DND-41 (cell line): ENCODE results near the gene VASP.

ENCODE experiments used
- ATAC-seq: fragments of 200-7000 bp; cut with Tn5 transposase; 3 replicates; pipeline ENCODE4 v1.9.1; 2021; ENCODE audit warnings: low read depth; ENCODE audit not compliant: insufficient read depth
- DNase-seq: peaks from one replicate; pipeline ENCODE4 v3.0.0-alpha.2; 2020
- H2AFZ ChIP-seq: 2 replicates; pipeline ENCODE4 v1.6.0; 2012; ENCODE audit warnings: low read depth, low read length
- H3K27ac ChIP-seq: 2 replicates; pipeline ENCODE4 v1.5.1; 2012; ENCODE audit warnings: low read length, inconsistent platforms
- H3K27me3 ChIP-seq: fragments of 200-600 bp; sonication (generic); 2 replicates; pipeline ENCODE4 v1.6.0; 2012; ENCODE audit warnings: low read length, mild to moderate bottlenecking, inconsistent platforms; ENCODE audit not compliant: insufficient read depth, poor library complexity
- H3K36me3 ChIP-seq: 2 replicates; pipeline ENCODE4 v1.5.1; 2012; ENCODE audit warnings: low read length, inconsistent platforms; ENCODE audit not compliant: insufficient read depth
- H3K4me1 ChIP-seq: 2 replicates; pipeline ENCODE4 v1.5.1; 2012; ENCODE audit warnings: mild to moderate bottlenecking, low read length; ENCODE audit not compliant: insufficient read depth
- H3K4me2 ChIP-seq: 2 replicates; pipeline ENCODE4 v1.6.0; 2012; ENCODE audit warnings: mild to moderate bottlenecking, moderate library complexity, low read length, inconsistent platforms; ENCODE audit not compliant: insufficient read depth
- H3K4me3 ChIP-seq, 2 experiments: fragments of 200-600 bp in 1 of 2; shearing (Covaris generic) in 1 of 2; 2 replicates each; pipeline ENCODE4 v1.5.1; 2012 to 2016; ENCODE audit warnings: inconsistent platforms in 2 of 2, low read length in 2 of 2, mild to moderate bottlenecking in 2 of 2, low read depth in 1 of 2, moderate library complexity in 1 of 2
- H3K79me2 ChIP-seq: 2 replicates; pipeline ENCODE4 v1.6.0; 2012; ENCODE audit warnings: low read length, inconsistent platforms; ENCODE audit not compliant: insufficient read depth
- H3K9ac ChIP-seq: 2 replicates; pipeline ENCODE4 v1.6.0; 2012; ENCODE audit warnings: low read depth, mild to moderate bottlenecking, inconsistent platforms, low read length, moderate library complexity
- H3K9me3 ChIP-seq: 2 replicates; pipeline ENCODE4 v1.5.1; 2012; ENCODE audit warnings: low read length, moderate library complexity, mild to moderate bottlenecking, inconsistent platforms; ENCODE audit not compliant: insufficient read depth, severe bottlenecking
- H4K20me1 ChIP-seq: 2 replicates; pipeline ENCODE4 v1.6.0; 2012; ENCODE audit warnings: low read length; ENCODE audit not compliant: insufficient read depth
- CTCF ChIP-seq: IDR thresholded peaks from 2 replicates; pipeline ENCODE4 v1.5.1; 2012; ENCODE audit warnings: borderline replicate concordance, low read length, moderate library complexity, mild to moderate bottlenecking; ENCODE audit not compliant: poor library complexity, severe bottlenecking; ENCODE audit errors: extremely low read depth
- EZH2 ChIP-seq: IDR thresholded peaks from 3 replicates; pipeline ENCODE4 v1.6.1; 2012; ENCODE audit warnings: borderline replicate concordance, low read depth, mild to moderate bottlenecking, moderate library complexity, low read length, inconsistent platforms; ENCODE audit not compliant: severe bottlenecking

The VASP gene

GRCh38 chr19:45483033-45483432 lies 24.2 kb upstream of the VASP start:
- Histone ChIP-seq H3K27me3 (no peaks in the 10 kb centered on the region), H3K4me2 (no peak overlapping the region), H2AFZ (no peak overlapping the region), H3K9me3 (no peaks in the 10 kb centered on the region), H3K9ac (no peak overlapping the region), H3K36me3 (no peaks in the 10 kb centered on the region), H3K4me3 (no peak overlapping the region), H3K79me2 (no peaks in the 10 kb centered on the region), H3K4me1 (peaks cover 29% of the 10 kb centered on the region), H4K20me1 (no peaks in the 10 kb centered on the region), H3K27ac (no peak overlapping the region)
- ATAC-seq, result no peak
- TF ChIP-seq CTCF, result no peak
- no peak for TF ChIP-seq EZH2
- DNase-seq, result no peak

GRCh38 chr19:45484273-45484945 lies 22.9 kb upstream of the VASP start:
- Histone ChIP-seq H3K36me3 (no peaks in the 10 kb centered on the region), H3K9ac (no peak overlapping the region), H3K27me3 (no peaks in the 10 kb centered on the region), H3K4me3 (no peak overlapping the region), H3K4me2 (no peak overlapping the region), H2AFZ (no peak overlapping the region), H3K27ac (no peak overlapping the region), H3K79me2 (no peaks in the 10 kb centered on the region), H4K20me1 (no peaks in the 10 kb centered on the region), H3K9me3 (no peaks in the 10 kb centered on the region), H3K4me1 (peaks cover 16% of the 10 kb centered on the region)
- no peak for TF ChIP-seq EZH2
- TF ChIP-seq CTCF, result no peak
- DNase-seq (no peak), ATAC-seq (no peak)

- Histone ChIP-seq H3K9me3 (no peaks in the 10 kb centered on the region), H3K9ac (peak overlapping the region; percentile 53), H3K79me2 (no peaks in the 10 kb centered on the region), H4K20me1 (no peaks in the 10 kb centered on the region), H3K27ac (peak overlapping the region; percentile 57; the same call in 1 of the 2 replicates), H3K27me3 (no peaks in the 10 kb centered on the region), H3K36me3 (no peaks in the 10 kb centered on the region), H2AFZ (peak overlapping the region; percentile 93), H3K4me3 (peak overlapping the region; percentile 28 to 65; a peak in 3 of 4 replicates), H3K4me1 (peaks cover 14% of the 10 kb centered on the region), H3K4me2 (peak overlapping the region; percentile 80)
- DNase-seq, result peak; percentile 96
- no peak for TF ChIP-seq EZH2
- TF ChIP-seq CTCF, result peak; percentile 88
- ATAC-seq, result peak; percentile 98
Measured at GRCh38 chr19:45485305-45486077, 21.8 kb upstream of the VASP start.
